SK-N-SH treated with all-trans-retinoic acid at 6 μM for 48 hours (cell line): ENCODE results near the gene MAML2.

Experiments used
- ESRRG ChIP-seq: fragments of 250-450 bp; sonication (Bioruptor Pico); IDR thresholded peaks from 2 replicates; pipeline ENCODE4 v1.6.1; 2021; ENCODE audit warnings: mild to moderate bottlenecking
- OSR1 ChIP-seq: fragments of 250-450 bp; sonication (Bioruptor Pico); IDR thresholded peaks from 2 replicates; pipeline ENCODE4 v1.8.0; 2022; ENCODE audit warnings: moderate library complexity, mild to moderate bottlenecking, inconsistent platforms
- RARB ChIP-seq: fragments of 250-450 bp; sonication (Bioruptor Pico); IDR thresholded peaks from 2 replicates; pipeline ENCODE4 v1.8.0; 2021; ENCODE audit warnings: mild to moderate bottlenecking, moderate library complexity
- SNAI2 ChIP-seq: fragments of 250-450 bp; sonication (Bioruptor Pico); IDR thresholded peaks from 2 replicates; pipeline ENCODE4 v1.5.0; 2020; ENCODE audit warnings: mild to moderate bottlenecking, moderate library complexity
- TCF4 ChIP-seq: fragments of 250-450 bp; sonication (Bioruptor Pico); IDR thresholded peaks from 2 replicates; pipeline ENCODE4 v1.8.0; 2021; ENCODE audit warnings: mild to moderate bottlenecking, moderate library complexity, borderline replicate concordance
- ZC3H10 ChIP-seq: fragments of 250-450 bp; sonication (Bioruptor Pico); IDR thresholded peaks from 2 replicates; pipeline ENCODE4 v1.5.1; 2021; ENCODE audit warnings: mild to moderate bottlenecking, moderate library complexity
- ZFP30 ChIP-seq: fragments of 450-650 bp; formaldehyde crosslinking; IDR thresholded peaks from 2 replicates; pipeline ENCODE4 v1.5.0; 2022; ENCODE audit warnings: mild to moderate bottlenecking, moderate library complexity
- ZNF70 ChIP-seq: fragments of 450-650 bp; formaldehyde crosslinking; IDR thresholded peaks from 2 replicates; pipeline ENCODE4 v1.5.0; 2020; ENCODE audit warnings: mild to moderate bottlenecking, moderate library complexity
- ZNF8 ChIP-seq: fragments of 450-650 bp; formaldehyde crosslinking; IDR thresholded peaks from 2 replicates; pipeline ENCODE4 v1.5.0; 2020; ENCODE audit warnings: mild to moderate bottlenecking, moderate library complexity
- TF ChIP-seq, protein P1 (sequence below): fragments of 250-450 bp; sonication (Bioruptor Pico); IDR thresholded peaks from 2 replicates; pipeline ENCODE4 v1.8.0; 2020; ENCODE audit warnings: mild to moderate bottlenecking, moderate library complexity, borderline replicate concordance
- TF ChIP-seq, protein P2 (sequence below): fragments of 250-450 bp; sonication (Bioruptor Pico); IDR thresholded peaks from 2 replicates; pipeline ENCODE4 v1.5.1; 2020; ENCODE audit warnings: low read depth, mild to moderate bottlenecking, moderate library complexity
- TF ChIP-seq, protein P3 (sequence below): fragments of 250-450 bp; sonication (Bioruptor Pico); IDR thresholded peaks from 2 replicates; pipeline ENCODE4 v1.5.0; 2020; ENCODE audit warnings: mild to moderate bottlenecking, moderate library complexity

DNA sequence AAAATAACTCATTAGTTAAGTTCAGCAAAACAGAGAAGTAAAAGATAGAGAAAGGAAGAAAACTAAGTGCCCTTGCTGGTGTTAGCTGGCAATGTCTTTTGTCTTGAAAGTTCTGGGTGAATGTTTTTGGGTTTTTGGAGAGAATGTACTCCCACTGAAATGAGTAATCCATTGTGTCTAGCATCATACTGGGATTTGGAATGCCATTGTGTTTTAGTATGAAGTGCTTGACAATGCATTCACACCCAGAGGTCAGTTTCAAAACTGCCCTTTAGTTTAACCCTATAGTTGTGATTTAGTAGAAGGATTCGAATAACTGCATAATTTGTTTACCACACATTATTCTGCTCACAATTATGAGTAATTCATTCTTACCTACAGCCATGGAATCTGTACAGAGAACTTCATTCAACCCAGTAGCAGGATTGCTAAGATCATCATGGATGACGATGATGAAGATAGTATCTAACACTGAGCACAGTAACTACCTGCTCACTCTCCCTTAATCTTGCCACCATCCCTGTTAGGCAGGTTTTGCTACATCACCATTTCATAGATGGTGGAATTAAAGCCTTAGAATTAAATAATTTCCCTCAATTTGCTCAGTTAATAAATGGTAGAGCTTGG is 33.9 kb downstream of the MAML2 start:
- TF ChIP-seq ZFP30 (CRISPR knock-in tag) (no peak), RARB (CRISPR knock-in tag) (no peak), ZNF70 (no peak), OSR1 (CRISPR knock-in tag) (no peak), TCF4 (CRISPR knock-in tag) (no peak), ZNF8 (CRISPR knock-in tag) (no peak), ZC3H10 (CRISPR knock-in tag) (no peak), SNAI2 (no peak), ESRRG (CRISPR knock-in tag) (no peak)
- TF ChIP-seq, protein P1, sequence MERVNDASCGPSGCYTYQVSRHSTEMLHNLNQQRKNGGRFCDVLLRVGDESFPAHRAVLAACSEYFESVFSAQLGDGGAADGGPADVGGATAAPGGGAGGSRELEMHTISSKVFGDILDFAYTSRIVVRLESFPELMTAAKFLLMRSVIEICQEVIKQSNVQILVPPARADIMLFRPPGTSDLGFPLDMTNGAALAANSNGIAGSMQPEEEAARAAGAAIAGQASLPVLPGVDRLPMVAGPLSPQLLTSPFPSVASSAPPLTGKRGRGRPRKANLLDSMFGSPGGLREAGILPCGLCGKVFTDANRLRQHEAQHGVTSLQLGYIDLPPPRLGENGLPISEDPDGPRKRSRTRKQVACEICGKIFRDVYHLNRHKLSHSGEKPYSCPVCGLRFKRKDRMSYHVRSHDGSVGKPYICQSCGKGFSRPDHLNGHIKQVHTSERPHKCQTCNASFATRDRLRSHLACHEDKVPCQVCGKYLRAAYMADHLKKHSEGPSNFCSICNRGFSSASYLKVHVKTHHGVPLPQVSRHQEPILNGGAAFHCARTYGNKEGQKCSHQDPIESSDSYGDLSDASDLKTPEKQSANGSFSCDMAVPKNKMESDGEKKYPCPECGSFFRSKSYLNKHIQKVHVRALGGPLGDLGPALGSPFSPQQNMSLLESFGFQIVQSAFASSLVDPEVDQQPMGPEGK (CRISPR knock-in tag): no peak
- TF ChIP-seq, protein P2, sequence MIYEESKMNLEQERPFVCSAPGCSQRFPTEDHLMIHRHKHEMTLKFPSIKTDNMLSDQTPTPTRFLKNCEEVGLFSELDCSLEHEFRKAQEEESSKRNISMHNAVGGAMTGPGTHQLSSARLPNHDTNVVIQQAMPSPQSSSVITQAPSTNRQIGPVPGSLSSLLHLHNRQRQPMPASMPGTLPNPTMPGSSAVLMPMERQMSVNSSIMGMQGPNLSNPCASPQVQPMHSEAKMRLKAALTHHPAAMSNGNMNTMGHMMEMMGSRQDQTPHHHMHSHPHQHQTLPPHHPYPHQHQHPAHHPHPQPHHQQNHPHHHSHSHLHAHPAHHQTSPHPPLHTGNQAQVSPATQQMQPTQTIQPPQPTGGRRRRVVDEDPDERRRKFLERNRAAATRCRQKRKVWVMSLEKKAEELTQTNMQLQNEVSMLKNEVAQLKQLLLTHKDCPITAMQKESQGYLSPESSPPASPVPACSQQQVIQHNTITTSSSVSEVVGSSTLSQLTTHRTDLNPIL (CRISPR knock-in tag): no peak
- TF ChIP-seq, protein P3, sequence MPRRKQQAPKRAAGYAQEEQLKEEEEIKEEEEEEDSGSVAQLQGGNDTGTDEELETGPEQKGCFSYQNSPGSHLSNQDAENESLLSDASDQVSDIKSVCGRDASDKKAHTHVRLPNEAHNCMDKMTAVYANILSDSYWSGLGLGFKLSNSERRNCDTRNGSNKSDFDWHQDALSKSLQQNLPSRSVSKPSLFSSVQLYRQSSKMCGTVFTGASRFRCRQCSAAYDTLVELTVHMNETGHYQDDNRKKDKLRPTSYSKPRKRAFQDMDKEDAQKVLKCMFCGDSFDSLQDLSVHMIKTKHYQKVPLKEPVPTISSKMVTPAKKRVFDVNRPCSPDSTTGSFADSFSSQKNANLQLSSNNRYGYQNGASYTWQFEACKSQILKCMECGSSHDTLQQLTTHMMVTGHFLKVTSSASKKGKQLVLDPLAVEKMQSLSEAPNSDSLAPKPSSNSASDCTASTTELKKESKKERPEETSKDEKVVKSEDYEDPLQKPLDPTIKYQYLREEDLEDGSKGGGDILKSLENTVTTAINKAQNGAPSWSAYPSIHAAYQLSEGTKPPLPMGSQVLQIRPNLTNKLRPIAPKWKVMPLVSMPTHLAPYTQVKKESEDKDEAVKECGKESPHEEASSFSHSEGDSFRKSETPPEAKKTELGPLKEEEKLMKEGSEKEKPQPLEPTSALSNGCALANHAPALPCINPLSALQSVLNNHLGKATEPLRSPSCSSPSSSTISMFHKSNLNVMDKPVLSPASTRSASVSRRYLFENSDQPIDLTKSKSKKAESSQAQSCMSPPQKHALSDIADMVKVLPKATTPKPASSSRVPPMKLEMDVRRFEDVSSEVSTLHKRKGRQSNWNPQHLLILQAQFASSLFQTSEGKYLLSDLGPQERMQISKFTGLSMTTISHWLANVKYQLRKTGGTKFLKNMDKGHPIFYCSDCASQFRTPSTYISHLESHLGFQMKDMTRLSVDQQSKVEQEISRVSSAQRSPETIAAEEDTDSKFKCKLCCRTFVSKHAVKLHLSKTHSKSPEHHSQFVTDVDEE (CRISPR knock-in tag): no peak
